ENCODE results near the gene CD177.
"Not testable (repeated sequence)": the region's sequence is repeated elsewhere in the genome, so short reads cannot be mapped to it uniquely, and the experiment has no call there.

- not testable (repeated sequence) for TF ChIP-seq CTCF (IDR thresholded peaks at IDR 0.05; ENCODE audit: insufficient read depth, low read length, poor library complexity, severe bottlenecking); EZH2phosphoT487 (conservative IDR thresholded peaks at IDR 0.05; ENCODE audit: low read length)
These were observed 3.3 kb downstream of the CD177 start for GRCh38 chr19:43356749-43357148.
